GM13976 (cell line): ENCODE results near the gene C8A.

ENCODE experiments used
- DNase-seq: peaks from one replicate; pipeline ENCODE4 v3.0.0; 2012; ENCODE audit warnings: low spot score
- in situ Hi-C: fragments of 300-500 bp; cut with MboI; formaldehyde crosslinking; loops from one replicate; pipeline ENCODE4 v1.12.0; 2022; ENCODE audit warnings: low sequenced_read_pairs, mixed read lengths, inconsistent platforms; ENCODE audit not compliant: unreplicated experiment
- TF ChIP-seq, protein P1 (sequence below): IDR thresholded peaks from 2 replicates; pipeline ENCODE4 v1.5.1; 2012; ENCODE audit warnings: borderline replicate concordance, mild to moderate bottlenecking; ENCODE audit not compliant: insufficient read depth; ENCODE audit errors: extremely low read depth, missing control alignments, control extremely low read depth

The C8A gene

GRCh38 chr1:56927986-56928385 lies 73.4 kb downstream of the C8A start:
- DNase-seq = no peak
- in situ Hi-C loops = no loop called here
- TF ChIP-seq, protein P1, sequence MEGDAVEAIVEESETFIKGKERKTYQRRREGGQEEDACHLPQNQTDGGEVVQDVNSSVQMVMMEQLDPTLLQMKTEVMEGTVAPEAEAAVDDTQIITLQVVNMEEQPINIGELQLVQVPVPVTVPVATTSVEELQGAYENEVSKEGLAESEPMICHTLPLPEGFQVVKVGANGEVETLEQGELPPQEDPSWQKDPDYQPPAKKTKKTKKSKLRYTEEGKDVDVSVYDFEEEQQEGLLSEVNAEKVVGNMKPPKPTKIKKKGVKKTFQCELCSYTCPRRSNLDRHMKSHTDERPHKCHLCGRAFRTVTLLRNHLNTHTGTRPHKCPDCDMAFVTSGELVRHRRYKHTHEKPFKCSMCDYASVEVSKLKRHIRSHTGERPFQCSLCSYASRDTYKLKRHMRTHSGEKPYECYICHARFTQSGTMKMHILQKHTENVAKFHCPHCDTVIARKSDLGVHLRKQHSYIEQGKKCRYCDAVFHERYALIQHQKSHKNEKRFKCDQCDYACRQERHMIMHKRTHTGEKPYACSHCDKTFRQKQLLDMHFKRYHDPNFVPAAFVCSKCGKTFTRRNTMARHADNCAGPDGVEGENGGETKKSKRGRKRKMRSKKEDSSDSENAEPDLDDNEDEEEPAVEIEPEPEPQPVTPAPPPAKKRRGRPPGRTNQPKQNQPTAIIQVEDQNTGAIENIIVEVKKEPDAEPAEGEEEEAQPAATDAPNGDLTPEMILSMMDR = no peak

- in situ Hi-C loops = no loop called here
- DNase-seq = no peak
- TF ChIP-seq, protein P1 = no peak
Measured at GRCh38 chr1:56929492-56929891, 74.9 kb downstream of the C8A start.

DNA sequence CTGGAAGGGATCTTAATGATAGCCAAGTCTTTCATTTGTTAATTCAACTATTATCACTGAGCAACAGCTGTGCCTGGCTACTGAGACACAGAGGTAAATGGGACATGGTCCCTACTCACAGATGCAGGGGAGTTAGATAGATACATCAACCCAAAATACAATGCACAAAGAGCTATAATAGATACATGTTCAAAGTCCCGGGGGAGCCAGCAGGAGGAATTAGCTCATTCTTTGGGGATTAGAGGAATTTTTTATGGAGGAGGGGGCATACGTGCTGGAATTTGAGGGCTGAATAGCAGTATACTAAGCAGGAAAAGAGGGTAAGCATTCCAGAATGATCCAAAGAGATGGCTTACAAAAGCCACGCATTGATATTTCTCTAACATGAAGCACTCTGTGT lies 76.6 kb downstream of the C8A start:
- in situ Hi-C loops = no loop called here
- DNase-seq = no peak

GRCh38 chr1:56931686-56932085 lies 77.1 kb downstream of the C8A start:
- in situ Hi-C loops = no loop called here
- TF ChIP-seq, protein P1 = no peak
- no peak for DNase-seq

More for the DNA sequence above, 76.6 kb downstream of the C8A start:
- TF ChIP-seq, protein P1 = no peak

GRCh38 chr1:56933161-56933560 lies 78.6 kb downstream of the C8A start:
- DNase-seq = no peak
- in situ Hi-C loops = no loop called here
- TF ChIP-seq, protein P1 = no peak

- DNase-seq = no peak
- in situ Hi-C loops = no loop called here
Measured at GRCh38 chr1:56933606-56934005, 79.0 kb downstream of the C8A start.

More at GRCh38 chr1:56933606-56934005, 79.0 kb downstream of the C8A start:
- TF ChIP-seq, protein P1 = no peak
